ENCODE results near the gene NABP1. TPM values are rescaled to one million over a fixed set of nuclear protein-coding genes. Genes with fewer than 3 reads are reported as not detected.

NABP1 gene
- total RNA-seq, 1 donor, result 74.7 TPM

GRCh38 chr2:191728750-191729624, 51.1 kb downstream of the NABP1 start:
- DNase-seq (ENCODE audit: low read depth), result peak; percentile 40
- H3K4me3 ChIP-seq (ENCODE audit: low read depth, low read length), result no peak overlapping the region
- TF ChIP-seq, protein P1, sequence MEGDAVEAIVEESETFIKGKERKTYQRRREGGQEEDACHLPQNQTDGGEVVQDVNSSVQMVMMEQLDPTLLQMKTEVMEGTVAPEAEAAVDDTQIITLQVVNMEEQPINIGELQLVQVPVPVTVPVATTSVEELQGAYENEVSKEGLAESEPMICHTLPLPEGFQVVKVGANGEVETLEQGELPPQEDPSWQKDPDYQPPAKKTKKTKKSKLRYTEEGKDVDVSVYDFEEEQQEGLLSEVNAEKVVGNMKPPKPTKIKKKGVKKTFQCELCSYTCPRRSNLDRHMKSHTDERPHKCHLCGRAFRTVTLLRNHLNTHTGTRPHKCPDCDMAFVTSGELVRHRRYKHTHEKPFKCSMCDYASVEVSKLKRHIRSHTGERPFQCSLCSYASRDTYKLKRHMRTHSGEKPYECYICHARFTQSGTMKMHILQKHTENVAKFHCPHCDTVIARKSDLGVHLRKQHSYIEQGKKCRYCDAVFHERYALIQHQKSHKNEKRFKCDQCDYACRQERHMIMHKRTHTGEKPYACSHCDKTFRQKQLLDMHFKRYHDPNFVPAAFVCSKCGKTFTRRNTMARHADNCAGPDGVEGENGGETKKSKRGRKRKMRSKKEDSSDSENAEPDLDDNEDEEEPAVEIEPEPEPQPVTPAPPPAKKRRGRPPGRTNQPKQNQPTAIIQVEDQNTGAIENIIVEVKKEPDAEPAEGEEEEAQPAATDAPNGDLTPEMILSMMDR (IDR thresholded peaks at IDR 0.05; ENCODE audit: insufficient read depth, low read length), result no peak

DNA sequence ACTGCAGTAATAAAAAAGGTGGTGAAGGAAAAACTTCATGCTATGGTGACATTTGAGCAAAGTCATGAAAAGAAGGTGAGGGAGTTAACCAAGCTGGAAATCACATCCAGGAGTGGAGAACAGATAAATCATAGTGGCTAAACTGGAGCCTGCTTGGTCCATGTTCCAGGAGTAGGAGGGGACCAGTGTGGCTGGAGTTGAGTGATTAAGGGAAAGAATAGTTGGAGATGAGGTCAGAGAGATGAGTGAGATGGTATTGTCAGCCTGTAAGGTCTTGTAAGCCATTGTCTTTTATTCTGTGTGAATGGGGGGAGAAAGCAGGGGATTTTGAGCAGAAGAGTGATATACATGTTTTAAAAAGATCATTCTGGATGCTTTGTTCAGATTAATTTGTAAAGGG, 52.3 kb downstream of the NABP1 start:
- DNase-seq (ENCODE audit: low read depth), result no peak
- TF ChIP-seq, protein P1 (IDR thresholded peaks at IDR 0.05; ENCODE audit: insufficient read depth, low read length), result no peak
- no peak overlapping the region for H3K4me3 ChIP-seq (ENCODE audit: low read depth, low read length)

Small RNA genes within 50 kb of the gene (small RNA-seq; reads per million reads assigned to genes)
- gene RF02271, result not detected

Other genes with a start within 250 kb of the NABP1 start
- gene CAVIN2, start 169.0 kb downstream of the NABP1 start, total RNA-seq (ENCODE audit: low replicate concordance), result 24.1 and 29.8 TPM in 2 replicates